ENCODE measurements around the gene FAHD2A.

FAHD2A gene

GRCh38 chr2:95381212-95382191, 21.0 kb upstream of the FAHD2A start:
- no peak for DNase-seq (ENCODE audit: low read depth)
- TF ChIP-seq, protein P1, sequence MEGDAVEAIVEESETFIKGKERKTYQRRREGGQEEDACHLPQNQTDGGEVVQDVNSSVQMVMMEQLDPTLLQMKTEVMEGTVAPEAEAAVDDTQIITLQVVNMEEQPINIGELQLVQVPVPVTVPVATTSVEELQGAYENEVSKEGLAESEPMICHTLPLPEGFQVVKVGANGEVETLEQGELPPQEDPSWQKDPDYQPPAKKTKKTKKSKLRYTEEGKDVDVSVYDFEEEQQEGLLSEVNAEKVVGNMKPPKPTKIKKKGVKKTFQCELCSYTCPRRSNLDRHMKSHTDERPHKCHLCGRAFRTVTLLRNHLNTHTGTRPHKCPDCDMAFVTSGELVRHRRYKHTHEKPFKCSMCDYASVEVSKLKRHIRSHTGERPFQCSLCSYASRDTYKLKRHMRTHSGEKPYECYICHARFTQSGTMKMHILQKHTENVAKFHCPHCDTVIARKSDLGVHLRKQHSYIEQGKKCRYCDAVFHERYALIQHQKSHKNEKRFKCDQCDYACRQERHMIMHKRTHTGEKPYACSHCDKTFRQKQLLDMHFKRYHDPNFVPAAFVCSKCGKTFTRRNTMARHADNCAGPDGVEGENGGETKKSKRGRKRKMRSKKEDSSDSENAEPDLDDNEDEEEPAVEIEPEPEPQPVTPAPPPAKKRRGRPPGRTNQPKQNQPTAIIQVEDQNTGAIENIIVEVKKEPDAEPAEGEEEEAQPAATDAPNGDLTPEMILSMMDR (IDR thresholded peaks at IDR 0.05; ENCODE audit: insufficient read depth, low read depth, low read length, missing control alignments), result no peak
- H3K4me3 ChIP-seq (ENCODE audit: low read depth, low read length), result no peak overlapping the region

DNA sequence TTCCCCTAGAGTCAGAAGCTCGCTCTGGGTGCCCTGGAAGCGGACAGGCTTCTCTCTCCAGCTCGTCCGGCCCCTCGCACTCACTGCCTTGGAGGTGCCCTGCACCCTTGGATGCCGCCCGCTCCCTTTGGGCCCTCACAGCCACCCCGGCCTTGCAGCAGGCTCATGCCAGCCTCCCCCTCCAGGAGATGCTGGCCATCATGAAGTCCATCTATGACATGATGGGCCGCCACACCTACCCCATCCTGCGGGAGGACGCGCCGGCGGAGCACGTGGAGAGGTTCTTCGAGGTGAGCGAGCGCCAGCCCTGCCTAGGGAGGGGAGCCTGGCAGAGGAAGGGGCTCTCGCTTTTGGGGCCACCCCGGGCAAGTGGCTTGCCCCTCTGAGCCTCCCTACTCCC, 20.3 kb upstream of the FAHD2A start:
- TF ChIP-seq, protein P1 (IDR thresholded peaks at IDR 0.05; ENCODE audit: insufficient read depth, low read depth, low read length, missing control alignments), result no peak
- no peak for DNase-seq (ENCODE audit: low read depth)
- no peak overlapping the region for H3K4me3 ChIP-seq (ENCODE audit: low read depth, low read length)

DNA sequence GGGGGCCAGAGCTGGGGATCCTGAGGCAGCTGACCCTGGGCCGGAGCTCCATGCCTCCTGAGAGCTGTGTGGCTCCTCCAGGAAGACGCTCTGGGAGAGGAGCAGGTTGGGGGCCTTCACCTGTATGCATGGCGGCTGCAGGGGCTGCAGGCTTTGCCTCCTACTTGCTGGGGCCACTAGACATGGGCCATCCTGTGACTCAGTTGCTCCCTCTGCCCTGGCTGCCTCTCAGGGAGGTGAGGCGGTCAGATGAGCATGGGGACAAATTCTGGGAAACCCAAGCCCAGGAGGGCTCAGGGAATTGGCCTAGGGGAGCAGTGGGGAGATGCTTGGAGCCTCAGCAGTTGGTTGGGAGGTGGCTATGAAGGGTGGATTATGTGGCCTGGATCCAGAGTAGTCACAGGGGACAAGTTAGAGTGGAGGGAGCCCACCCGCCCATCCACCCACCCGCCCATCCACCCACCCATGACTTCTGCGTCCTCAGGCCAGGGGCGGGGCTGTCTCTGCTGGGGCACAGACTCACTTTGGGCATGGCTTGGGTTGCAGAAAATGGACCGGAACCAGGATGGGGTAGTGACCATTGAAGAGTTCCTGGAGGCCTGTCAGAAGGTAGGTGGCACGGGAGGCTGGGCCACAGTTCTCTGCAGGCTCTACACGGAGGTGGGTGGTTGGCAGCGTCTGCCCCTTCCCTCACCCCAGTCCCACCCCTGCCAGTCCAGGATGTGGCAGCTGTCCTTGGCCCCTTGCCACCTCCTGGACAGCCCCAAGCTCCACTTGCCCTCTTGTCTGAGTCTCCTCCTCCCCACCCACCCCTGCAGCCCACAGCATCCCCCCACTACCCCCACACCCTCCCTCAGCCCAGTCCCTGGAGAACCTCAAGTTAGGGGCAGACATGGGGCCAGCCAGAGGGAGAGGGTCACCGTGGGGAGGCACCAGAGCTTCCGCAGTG, 19.5 kb upstream of the FAHD2A start:
- TF ChIP-seq, protein P1 (IDR thresholded peaks at IDR 0.05; ENCODE audit: insufficient read depth, low read depth, low read length, missing control alignments), result no peak

GRCh38 chr2:95383635-95384027, 18.9 kb upstream of the FAHD2A start:
- H3K4me3 ChIP-seq (ENCODE audit: low read depth, low read length), result no peak overlapping the region
- TF ChIP-seq, protein P1 (IDR thresholded peaks at IDR 0.05; ENCODE audit: insufficient read depth, low read depth, low read length, missing control alignments), result no peak
- DNase-seq (ENCODE audit: low read depth), result no peak

More for the DNA sequence above, 19.5 kb upstream of the FAHD2A start:
- DNase-seq (ENCODE audit: low read depth), result no peak
- no peak overlapping the region for H3K4me3 ChIP-seq (ENCODE audit: low read depth, low read length)

- TF ChIP-seq, protein P1 (IDR thresholded peaks at IDR 0.05; ENCODE audit: insufficient read depth, low read depth, low read length, missing control alignments), result no peak
- no peak for DNase-seq (ENCODE audit: low read depth)
- no peak overlapping the region for H3K4me3 ChIP-seq (ENCODE audit: low read depth, low read length)
Measured at GRCh38 chr2:95384854-95385569, 17.5 kb upstream of the FAHD2A start.

GRCh38 chr2:95385570-95385984, 16.9 kb upstream of the FAHD2A start:
- DNase-seq (ENCODE audit: low read depth), result no peak
- no peak overlapping the region for H3K4me3 ChIP-seq (ENCODE audit: low read depth, low read length)
- TF ChIP-seq, protein P1 (IDR thresholded peaks at IDR 0.05; ENCODE audit: insufficient read depth, low read depth, low read length, missing control alignments), result no peak
